Right atrium auricular region (tissue), 2 donors: Measurements from ENCODE around the gene MAP2K4. TPM values are rescaled to one million over a fixed set of nuclear protein-coding genes. Genes with fewer than 3 reads are reported as not detected.

Source experiments
- DNase-seq: peaks from one replicate; pipeline ENCODE4 v3.0.0-alpha.2; 2019; ENCODE audit warnings: low spot score
- H3K27ac ChIP-seq, 2 donors: fragments of 200-600 bp; sonication (generic); 1 replicate in 1 of 2; 2 replicates in 1 of 2; pipeline ENCODE4 v1.5.1; 2016 to 2019
- H3K27me3 ChIP-seq, 2 donors: fragments of 200-600 bp; sonication (generic); one replicate each; pipeline versions ENCODE4 v1.5.1 to v1.6.0; 2017 to 2019
- H3K36me3 ChIP-seq: fragments of 200-600 bp; sonication (generic); one replicate; pipeline ENCODE4 v1.5.1; 2016
- H3K4me1 ChIP-seq, 2 donors: fragments of 200-600 bp; sonication (generic); one replicate each; pipeline versions ENCODE4 v1.5.1 to v1.6.0; 2017 to 2019
- H3K4me3 ChIP-seq, 2 donors: fragments of 200-600 bp; sonication (generic); 1 replicate in 1 of 2; 2 replicates in 1 of 2; pipeline ENCODE4 v1.5.1; 2017 to 2019; ENCODE audit warnings: mild to moderate bottlenecking in 1 of 2, moderate library complexity in 1 of 2
- H3K9me3 ChIP-seq, 2 donors: fragments of 200-600 bp; sonication (generic); one replicate each; pipeline ENCODE4 v1.5.1; 2019
- total RNA-seq, 2 donors: library from RNA; depleted of rRNA; stranded (reverse); fragments of >200 nt; gene quantifications; one replicate each; pipeline ENCODE4 v1.1.0, GENCODE V29; 2016
- TF ChIP-seq, protein P1 (sequence below), 2 donors: fragments of 200-600 bp; sonication (generic); IDR thresholded peaks; one replicate each; pipeline ENCODE4 v1.5.1; 2019; ENCODE audit warnings: antibody characterized with exemption in 2 of 2

MAP2K4 gene
- total RNA-seq, 2 donors from 2014 or later: 19.8 to 25.2 TPM

- no peak for DNase-seq
- Histone ChIP-seq H3K4me1 (peaks cover 0 to 6% of the 10 kb centered on the region in 2 donors), H3K4me3 (no peak overlapping the region), H3K27me3 (no peaks in the 10 kb centered on the region), H3K27ac (peak overlapping the region in 1 of 2 donors; percentile 8), H3K9me3 (no peaks in the 10 kb centered on the region), H3K36me3 (peaks cover 20% of the 10 kb centered on the region)
- TF ChIP-seq, protein P1, sequence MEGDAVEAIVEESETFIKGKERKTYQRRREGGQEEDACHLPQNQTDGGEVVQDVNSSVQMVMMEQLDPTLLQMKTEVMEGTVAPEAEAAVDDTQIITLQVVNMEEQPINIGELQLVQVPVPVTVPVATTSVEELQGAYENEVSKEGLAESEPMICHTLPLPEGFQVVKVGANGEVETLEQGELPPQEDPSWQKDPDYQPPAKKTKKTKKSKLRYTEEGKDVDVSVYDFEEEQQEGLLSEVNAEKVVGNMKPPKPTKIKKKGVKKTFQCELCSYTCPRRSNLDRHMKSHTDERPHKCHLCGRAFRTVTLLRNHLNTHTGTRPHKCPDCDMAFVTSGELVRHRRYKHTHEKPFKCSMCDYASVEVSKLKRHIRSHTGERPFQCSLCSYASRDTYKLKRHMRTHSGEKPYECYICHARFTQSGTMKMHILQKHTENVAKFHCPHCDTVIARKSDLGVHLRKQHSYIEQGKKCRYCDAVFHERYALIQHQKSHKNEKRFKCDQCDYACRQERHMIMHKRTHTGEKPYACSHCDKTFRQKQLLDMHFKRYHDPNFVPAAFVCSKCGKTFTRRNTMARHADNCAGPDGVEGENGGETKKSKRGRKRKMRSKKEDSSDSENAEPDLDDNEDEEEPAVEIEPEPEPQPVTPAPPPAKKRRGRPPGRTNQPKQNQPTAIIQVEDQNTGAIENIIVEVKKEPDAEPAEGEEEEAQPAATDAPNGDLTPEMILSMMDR (IDR thresholded peaks at IDR 0.05): no peak
Observed at GRCh38 chr17:12122075-12122474, 101.4 kb downstream of the MAP2K4 start.

DNA sequence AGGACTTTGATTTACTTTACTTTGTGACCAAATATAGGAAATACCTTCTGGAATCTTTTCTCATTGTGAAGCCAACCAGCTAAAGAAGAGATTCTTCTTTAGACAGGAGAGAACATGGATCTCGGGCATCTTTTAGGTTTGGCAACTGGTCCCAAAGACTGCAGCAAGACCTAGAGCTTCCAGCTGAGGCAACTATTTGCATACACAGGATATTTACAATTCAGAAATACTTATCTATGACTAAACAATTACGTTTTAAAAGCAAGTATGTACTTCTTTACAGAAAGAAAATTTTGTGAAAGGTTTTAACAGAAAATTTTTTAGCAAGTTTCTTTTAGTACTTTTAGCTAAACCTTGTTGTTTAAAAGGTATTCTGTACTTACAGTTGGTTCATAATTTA lies 106.5 kb downstream of the MAP2K4 start:
- H3K36me3 ChIP-seq: peaks cover 41% of the 10 kb centered on the region

DNA sequence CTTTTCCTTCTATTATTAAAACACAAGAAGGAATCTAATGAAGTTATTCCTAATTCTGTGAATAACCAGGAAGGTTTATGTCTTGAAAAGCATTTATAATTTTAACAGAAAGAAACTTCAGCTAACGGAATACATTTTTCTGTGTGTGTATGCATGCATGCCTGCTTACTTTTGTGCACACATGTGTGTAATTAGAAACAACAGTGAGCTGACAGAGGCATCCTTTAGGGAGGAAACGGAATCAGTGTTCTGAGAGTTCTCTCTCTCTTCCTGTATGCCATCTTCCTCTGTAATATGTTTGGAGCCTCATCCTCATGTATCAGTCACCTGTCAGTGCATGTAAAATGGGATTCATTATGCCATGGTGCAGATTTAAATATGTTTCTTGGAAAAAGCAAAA lies 107.0 kb downstream of the MAP2K4 start:
- Histone ChIP-seq H3K27ac (no peak overlapping the region), H3K9me3 (no peaks in the 10 kb centered on the region), H3K4me3 (no peak overlapping the region), H3K4me1 (no peaks in the 10 kb centered on the region), H3K36me3 (peaks cover 41% of the 10 kb centered on the region), H3K27me3 (no peaks in the 10 kb centered on the region)
- TF ChIP-seq, protein P1 (IDR thresholded peaks at IDR 0.05): no peak
- no peak for DNase-seq

More for the DNA sequence above, 106.5 kb downstream of the MAP2K4 start:
- TF ChIP-seq, protein P1 (IDR thresholded peaks at IDR 0.05): no peak
- Histone ChIP-seq H3K9me3 (no peaks in the 10 kb centered on the region), H3K4me3 (no peak overlapping the region), H3K27ac (no peak overlapping the region), H3K27me3 (no peaks in the 10 kb centered on the region), H3K4me1 (no peaks in the 10 kb centered on the region)
- DNase-seq: no peak

DNA sequence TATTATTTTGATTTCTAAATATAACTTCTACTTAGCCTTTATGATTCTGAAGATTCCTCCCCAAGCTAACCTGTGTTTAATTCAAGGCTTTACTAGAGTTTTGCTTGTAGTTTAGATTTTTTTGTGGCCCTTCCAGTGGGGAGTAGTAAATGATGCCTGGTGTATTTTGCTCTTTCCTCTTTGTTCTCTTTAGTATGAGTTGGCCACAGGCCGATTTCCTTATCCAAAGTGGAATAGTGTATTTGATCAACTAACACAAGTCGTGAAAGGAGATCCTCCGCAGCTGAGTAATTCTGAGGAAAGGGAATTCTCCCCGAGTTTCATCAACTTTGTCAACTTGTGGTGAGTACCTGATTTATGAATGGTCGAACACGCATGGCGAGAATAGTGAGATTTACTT lies 108.3 kb downstream of the MAP2K4 start:
- no peak for DNase-seq
- Histone ChIP-seq H3K9me3 (no peaks in the 10 kb centered on the region), H3K4me3 (no peak overlapping the region), H3K36me3 (peaks cover 41% of the 10 kb centered on the region), H3K27ac (no peak overlapping the region), H3K4me1 (no peaks in the 10 kb centered on the region), H3K27me3 (no peaks in the 10 kb centered on the region)
- TF ChIP-seq, protein P1 (IDR thresholded peaks at IDR 0.05): no peak

DNA sequence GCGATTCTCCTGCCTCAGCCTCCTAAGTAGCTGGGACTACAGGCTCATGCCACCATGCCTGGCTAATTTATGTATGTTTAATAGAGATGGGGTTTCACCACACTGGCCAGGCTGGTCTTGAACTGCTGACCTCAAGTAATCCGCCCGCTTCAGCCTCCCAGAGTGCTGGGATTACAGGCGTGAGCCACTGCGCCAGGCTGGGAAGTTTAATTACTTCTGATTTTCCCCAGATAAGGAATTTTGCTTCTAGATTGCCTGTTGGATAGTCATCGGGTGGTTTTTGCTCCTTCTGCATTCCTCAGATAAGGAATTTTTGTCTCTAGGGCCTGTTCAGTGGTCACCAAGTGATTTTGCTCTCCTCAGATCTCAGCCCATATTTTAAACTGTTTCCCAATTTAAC lies 112.5 kb downstream of the MAP2K4 start:
- TF ChIP-seq, protein P1 (IDR thresholded peaks at IDR 0.05): no peak
- Histone ChIP-seq H3K4me3 (no peak overlapping the region), H3K36me3 (peaks cover 10% of the 10 kb centered on the region), H3K27ac (no peak overlapping the region), H3K9me3 (peaks cover 0 to 8% of the 10 kb centered on the region in 2 donors), H3K4me1 (no peaks in the 10 kb centered on the region), H3K27me3 (no peaks in the 10 kb centered on the region)
- no peak for DNase-seq

DNA sequence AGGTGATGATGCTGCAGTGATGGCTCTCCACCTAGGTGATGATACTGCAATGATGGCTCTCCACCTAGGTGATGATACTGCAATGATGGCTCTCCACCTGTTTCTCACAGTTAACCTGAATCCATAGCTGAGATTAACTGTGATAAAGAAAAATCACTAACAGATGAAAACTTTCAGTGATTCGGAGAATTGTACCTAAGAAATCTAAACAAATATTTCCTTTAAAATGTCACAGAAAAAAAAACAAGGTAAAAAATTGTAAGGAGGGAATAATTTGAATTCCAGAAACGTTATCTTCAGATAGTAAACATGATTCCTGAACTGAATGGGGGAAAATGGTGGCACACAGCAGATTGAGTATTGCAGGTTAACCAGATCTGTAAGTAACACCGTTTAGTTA lies 113.4 kb downstream of the MAP2K4 start:
- Histone ChIP-seq H3K9me3 (peaks cover 0 to 8% of the 10 kb centered on the region in 2 donors), H3K4me1 (no peaks in the 10 kb centered on the region), H3K36me3 (peaks cover 10% of the 10 kb centered on the region), H3K4me3 (no peak overlapping the region), H3K27ac (no peak overlapping the region), H3K27me3 (no peaks in the 10 kb centered on the region)
- DNase-seq: no peak
- TF ChIP-seq, protein P1 (IDR thresholded peaks at IDR 0.05): no peak
